HepG2 (cell line): ENCODE measurements around the gene SETD1B. TPM values are rescaled to one million over a fixed set of nuclear protein-coding genes. Genes with fewer than 3 reads are reported as not detected.

Experiments used
- CC2D1A ChIP-seq: sonication (generic); formaldehyde crosslinking; IDR thresholded peaks from 2 replicates; pipeline ENCODE4 v1.8.1; 2023; ENCODE audit warnings: mild to moderate bottlenecking, missing genetic modification reagents
- KLF9 ChIP-seq: IDR thresholded peaks from 2 replicates; pipeline ENCODE4 v1.6.1; 2016; ENCODE audit warnings: low read depth
- MAF1 ChIP-seq: sonication (generic); formaldehyde crosslinking; IDR thresholded peaks from 2 replicates; pipeline ENCODE4 v1.5.0; 2020; ENCODE audit warnings: missing genetic modification reagents, borderline replicate concordance
- MAFK ChIP-seq, 2 experiments: IDR thresholded peaks in 1 of 2; conservative IDR thresholded peaks in 1 of 2; 2 replicates each; pipeline ENCODE4 v1.6.1; 2011; ENCODE audit warnings: improper control_type of control experiment in 2 of 2, low read length in 2 of 2
- MEF2D ChIP-seq: sonication (generic); formaldehyde crosslinking; IDR thresholded peaks from 2 replicates; pipeline ENCODE4 v1.5.1; 2020; ENCODE audit warnings: mild to moderate bottlenecking, missing genetic modification reagents
- MXI1 ChIP-seq: IDR thresholded peaks from 3 replicates; pipeline ENCODE4 v1.6.1; 2012; ENCODE audit warnings: low read depth, low read length, inconsistent platforms, borderline replicate concordance
- NR2F2 ChIP-seq: IDR thresholded peaks from 2 replicates; pipeline ENCODE4 v1.6.1; 2012; ENCODE audit warnings: low read depth, inconsistent platforms, borderline replicate concordance
- RAD21 ChIP-seq: fragments of 450-650 bp; formaldehyde crosslinking; IDR thresholded peaks from 2 replicates; pipeline ENCODE4 v1.5.0; 2020; ENCODE audit warnings: mild to moderate bottlenecking
- RELA ChIP-seq: sonication (generic); formaldehyde crosslinking; IDR thresholded peaks from 2 replicates; pipeline ENCODE4 v1.4.0; 2020; ENCODE audit warnings: missing genetic modification reagents
- SIX1 ChIP-seq: sonication (generic); formaldehyde crosslinking; IDR thresholded peaks from 2 replicates; pipeline ENCODE4 v1.4.0; 2020; ENCODE audit warnings: missing genetic modification reagents, borderline replicate concordance
- TBL1XR1 ChIP-seq: fragments of 150-350 bp; IDR thresholded peaks from 2 replicates; pipeline ENCODE4 v1.6.1; 2014; ENCODE audit warnings: borderline replicate concordance, low read length; ENCODE audit not compliant: partially characterized antibody
- TCF7L2 ChIP-seq: IDR thresholded peaks from 2 replicates; pipeline ENCODE4 v1.6.1; 2011; ENCODE audit warnings: mild to moderate bottlenecking, low read depth, low read length, moderate library complexity
- TGIF2 ChIP-seq: IDR thresholded peaks from 2 replicates; pipeline ENCODE4 v1.6.1; 2016; ENCODE audit warnings: control low read depth, missing compliant biosample characterization
- THYN1 ChIP-seq: sonication (generic); formaldehyde crosslinking; IDR thresholded peaks from 2 replicates; pipeline ENCODE4 v1.8.1; 2023; ENCODE audit warnings: low read depth, mild to moderate bottlenecking, moderate library complexity, missing genetic modification reagents, borderline replicate concordance
- XBP1 ChIP-seq: sonication (generic); formaldehyde crosslinking; IDR thresholded peaks from 2 replicates; pipeline ENCODE4 v1.5.0; 2020; ENCODE audit warnings: missing genetic modification reagents
- ZFP62 ChIP-seq: sonication (generic); formaldehyde crosslinking; IDR thresholded peaks from 2 replicates; pipeline ENCODE4 v1.4.0; 2020; ENCODE audit warnings: missing genetic modification reagents
- ZIK1 ChIP-seq: sonication (generic); formaldehyde crosslinking; IDR thresholded peaks from 2 replicates; pipeline ENCODE4 v1.5.0; 2020; ENCODE audit warnings: mild to moderate bottlenecking, low read depth, missing genetic modification reagents, borderline replicate concordance
- ZNF3 ChIP-seq: IDR thresholded peaks from 2 replicates; pipeline ENCODE4 v1.7.0; 2017; ENCODE audit warnings: inconsistent platforms
- ZNF30 ChIP-seq: sonication (generic); formaldehyde crosslinking; IDR thresholded peaks from 2 replicates; pipeline ENCODE4 v1.5.0; 2020; ENCODE audit warnings: mild to moderate bottlenecking, missing genetic modification reagents
- ZNF431 ChIP-seq: sonication (generic); formaldehyde crosslinking; IDR thresholded peaks from 2 replicates; pipeline ENCODE4 v1.9.0; 2022; ENCODE audit warnings: missing genetic modification reagents, low read depth, mild to moderate bottlenecking, borderline replicate concordance
- ZNF512B ChIP-seq: sonication (generic); formaldehyde crosslinking; IDR thresholded peaks from 2 replicates; pipeline ENCODE4 v1.5.1; 2020; ENCODE audit warnings: missing genetic modification reagents, mild to moderate bottlenecking, borderline replicate concordance
- ZNF543 ChIP-seq: sonication (generic); formaldehyde crosslinking; IDR thresholded peaks from 2 replicates; pipeline ENCODE4 v1.4.0; 2020; ENCODE audit warnings: mild to moderate bottlenecking, missing genetic modification reagents
- ZNF558 ChIP-seq: sonication (generic); formaldehyde crosslinking; IDR thresholded peaks from 2 replicates; pipeline ENCODE4 v1.9.0; 2022; ENCODE audit warnings: mild to moderate bottlenecking, missing genetic modification reagents, borderline replicate concordance
- ZNF652 ChIP-seq: IDR thresholded peaks from 2 replicates; pipeline ENCODE4 v1.6.1; 2016; ENCODE audit warnings: low read depth, borderline replicate concordance
- ZNF788 ChIP-seq: sonication (generic); formaldehyde crosslinking; IDR thresholded peaks from 2 replicates; pipeline ENCODE4 v1.5.0; 2020; ENCODE audit warnings: mild to moderate bottlenecking, missing genetic modification reagents, borderline replicate concordance
- ZSCAN5A ChIP-seq: sonication (generic); formaldehyde crosslinking; IDR thresholded peaks from 2 replicates; pipeline ENCODE4 v1.8.0; 2022; ENCODE audit warnings: mild to moderate bottlenecking, missing genetic modification reagents, borderline replicate concordance
- polyA plus RNA-seq, 8 experiments: library from polyadenylated mRNA; depleted of rRNA in 3 of 8; stranded (reverse) in 7 of 8; unstranded in 1 of 8; fragments of >200 nt; fragmentation: Illumina TruSeq in 4 of 8; extraction: Trizol in 4 of 8; gene quantifications; 2 replicates each; pipeline versions ENCODE4 v1.2.1 to v1.2.3, GENCODE V29; 2011 to 2016; ENCODE audit warnings: low read depth in 4 of 8, missing spikeins in 1 of 8, mixed read lengths in 1 of 8; ENCODE audit not compliant: insufficient read depth in 1 of 8
- total RNA-seq, 5 experiments: library from RNA; depleted of rRNA; stranded (reverse); fragments of >200 nt; fragmentation: Illumina TruSeq; extraction: Trizol; gene quantifications; 2 replicates each; pipeline ENCODE4 v1.2.3, GENCODE V29; 2016; ENCODE audit warnings: low read depth in 1 of 5

The SETD1B gene
- total and polyA plus RNA-seq, 2 of the 13 experiments (the other 11 are each of a cell fraction or from before 2014, with no cell fraction given), result 1.1 to 1.4 TPM

- TF ChIP-seq ZNF431, result no peak
- TF ChIP-seq TBL1XR1, result no peak
- TF ChIP-seq ZNF543 (CRISPR knock-in tag), result no peak
- peak; percentile 76; the same call in 1 of the 2 replicates for TF ChIP-seq ZNF512B (CRISPR knock-in tag)
- no peak for TF ChIP-seq XBP1
- no peak for TF ChIP-seq ZSCAN5A (CRISPR knock-in tag)
- TF ChIP-seq RELA (CRISPR knock-in tag), result no peak
- peak; percentile 93 for TF ChIP-seq RAD21 (CRISPR knock-in tag)
- no peak for TF ChIP-seq THYN1 (CRISPR knock-in tag)
- TF ChIP-seq MAFK (conservative IDR thresholded peaks at IDR 0.05 in 1 of 2, IDR thresholded peaks at IDR 0.05 in 1 of 2; ENCODE audit: low read length in 2 of 2), result peak; percentile 67 to 89
- no peak for TF ChIP-seq ZFP62
- TF ChIP-seq ZNF30 (CRISPR knock-in tag), result no peak
- no peak for TF ChIP-seq MXI1
- TF ChIP-seq ZIK1 (CRISPR knock-in tag), result no peak
- TF ChIP-seq CC2D1A, result no peak
- no peak for TF ChIP-seq KLF9 (CRISPR knock-in tag)
- TF ChIP-seq TCF7L2, result no peak
- TF ChIP-seq TGIF2, result no peak
- TF ChIP-seq NR2F2, result no peak
- TF ChIP-seq ZNF652 (CRISPR knock-in tag), result no peak; the same call in 1 of the 2 replicates
- TF ChIP-seq MAF1, result 0 out of 2 replicates have a peak, but pooled peaks have one; percentile 59
- no peak for TF ChIP-seq SIX1 (CRISPR knock-in tag)
- no peak for TF ChIP-seq ZNF3 (CRISPR knock-in tag)
- TF ChIP-seq MEF2D, result no peak
- TF ChIP-seq ZNF788, result no peak; the same call in 1 of the 2 replicates
- TF ChIP-seq ZNF558 (CRISPR knock-in tag), result no peak
Observed at GRCh38 chr12:121795034-121795968, 8.5 kb upstream of the SETD1B start (continued).
